Colon (tissue), 2 donors: ENCODE data around the gene ZNF683.
"Not testable (repeated sequence)": the region's sequence is repeated elsewhere in the genome, so short reads cannot be mapped to it uniquely, and the experiment has no call there.

Experiments used
- FAIRE-seq: peaks from 2 replicates; lab custom pipeline; 2012; peaks lifted over from hg19 to GRCh38; lab: Jason Lieb, UNC
- donor health status: control.
- donor health status: control.

Gene ZNF683

GRCh38 chr1:26372611-26373010 is at the start of gene ZNF683:
TSS of gene ZNF683 (minus strand) at chr1:26372750. CDS start at chr1:26368571, 4,179 bp downstream.
- FAIRE-seq, result not testable (repeated sequence)

GRCh38 chr1:26419494-26419893 is 46.9 kb upstream of the ZNF683 start:
- FAIRE-seq, result no peak

GRCh38 chr1:26418865-26419349 is 46.4 kb upstream of the ZNF683 start:
- no peak for FAIRE-seq

- FAIRE-seq, result no peak
Measured at GRCh38 chr1:26417111-26417759, 44.7 kb upstream of the ZNF683 start.

- FAIRE-seq, result no peak
Measured at GRCh38 chr1:26413031-26413430, 40.5 kb upstream of the ZNF683 start.

- no peak for FAIRE-seq
Measured at GRCh38 chr1:26412180-26412840, 39.8 kb upstream of the ZNF683 start.

- no peak for FAIRE-seq
Measured at GRCh38 chr1:26411624-26412074, 39.1 kb upstream of the ZNF683 start.

GRCh38 chr1:26410706-26411623 is 38.4 kb upstream of the ZNF683 start, which contains the start of gene LIN28A:
TSS of gene LIN28A (plus strand) at chr1:26410817. CDS start at chr1:26410892, 75 bp downstream.
- FAIRE-seq, result no peak

GRCh38 chr1:26409191-26409807 is 36.7 kb upstream of the ZNF683 start:
- no peak for FAIRE-seq

- FAIRE-seq, result no peak
Measured at GRCh38 chr1:26408604-26409003, 36.1 kb upstream of the ZNF683 start.

- no peak for FAIRE-seq
Measured at GRCh38 chr1:26405281-26405915, 32.8 kb upstream of the ZNF683 start.

- FAIRE-seq, result no peak
Measured at GRCh38 chr1:26404641-26405040, 32.1 kb upstream of the ZNF683 start.

GRCh38 chr1:26403656-26404055 is 31.1 kb upstream of the ZNF683 start:
- no peak for FAIRE-seq

- no peak for FAIRE-seq
Measured at GRCh38 chr1:26401891-26402290, 29.3 kb upstream of the ZNF683 start.

GRCh38 chr1:26399034-26399433 is 26.5 kb upstream of the ZNF683 start:
- FAIRE-seq, result no peak

- FAIRE-seq, result no peak
Measured at GRCh38 chr1:26395754-26396153, 23.2 kb upstream of the ZNF683 start.

- no peak for FAIRE-seq
Measured at GRCh38 chr1:26391450-26391849, 18.9 kb upstream of the ZNF683 start.

- no peak for FAIRE-seq
Measured at GRCh38 chr1:26389604-26390247, 17.2 kb upstream of the ZNF683 start.

- no peak for FAIRE-seq
Measured at GRCh38 chr1:26388791-26389445, 16.4 kb upstream of the ZNF683 start.

- FAIRE-seq, result no peak
Measured at GRCh38 chr1:26387447-26387846, 14.9 kb upstream of the ZNF683 start.
